Memory B cell (primary cell): ENCODE results near the gene FHL5.
"Not testable (repeated sequence)": the region's sequence is repeated elsewhere in the genome, so short reads cannot be mapped to it uniquely, and the experiment has no call there.

Source experiments
- ATAC-seq: fragments of 150-1000 bp; cut with Tn5 transposase; 2 replicates; pipeline ENCODE4 v1.10.0; 2021; ENCODE audit warnings: low read depth, mild to moderate bottlenecking, moderate library complexity
- DNase-seq, 2 donors: peaks; one replicate each; pipeline ENCODE4 v3.0.0; 2022; ENCODE audit warnings: low spot score in 2 of 2
- H3K27ac Mint-ChIP-seq: one replicate; pipeline ENCODE4 v1.8.0; 2022; ENCODE audit warnings: mild to moderate bottlenecking, moderate library complexity, mixed read lengths
- H3K27me3 Mint-ChIP-seq: one replicate; pipeline ENCODE4 v1.8.0; 2022; ENCODE audit warnings: mixed read lengths
- H3K36me3 Mint-ChIP-seq: one replicate; pipeline ENCODE4 v1.8.0; 2022; ENCODE audit warnings: mild to moderate bottlenecking, mixed read lengths
- H3K4me1 Mint-ChIP-seq: one replicate; pipeline ENCODE4 v1.8.0; 2022; ENCODE audit warnings: mixed read lengths
- H3K4me3 Mint-ChIP-seq: one replicate; pipeline ENCODE4 v1.8.0; 2022; ENCODE audit warnings: mild to moderate bottlenecking, moderate library complexity, mixed read lengths
- H3K9me3 Mint-ChIP-seq: one replicate; pipeline ENCODE4 v1.8.0; 2022; ENCODE audit warnings: mixed read lengths

Gene FHL5

GRCh38 chr6:96626759-96627364 is 63.9 kb downstream of the FHL5 start:
- H3K4me1 Mint-ChIP-seq, result peaks cover 6% of the 10 kb centered on the region
- H3K36me3 Mint-ChIP-seq, result no peaks in the 10 kb centered on the region
- ATAC-seq (peak; percentile 80), DNase-seq (peak in 1 of 2 donors; percentile 5)
- H3K27me3 Mint-ChIP-seq, result peaks cover under 1% of the 10 kb centered on the region
- H3K27ac Mint-ChIP-seq, result no peak overlapping the region
- H3K9me3 Mint-ChIP-seq, result no peaks in the 10 kb centered on the region
- H3K4me3 Mint-ChIP-seq, result no peak overlapping the region

- Mint-ChIP-seq H3K4me3 (no peak overlapping the region), H3K27me3 (peaks cover 1% of the 10 kb centered on the region), H3K4me1 (no peaks in the 10 kb centered on the region), H3K27ac (no peak overlapping the region), H3K36me3 (no peaks in the 10 kb centered on the region), H3K9me3 (no peaks in the 10 kb centered on the region)
- DNase-seq (no peak), ATAC-seq (no peak)
Measured at GRCh38 chr6:96631248-96631647, 68.3 kb downstream of the FHL5 start.

GRCh38 chr6:96637979-96638378 is 75.1 kb downstream of the FHL5 start:
- H3K9me3 Mint-ChIP-seq, H3K27me3 Mint-ChIP-seq, H3K36me3 Mint-ChIP-seq, H3K27ac Mint-ChIP-seq, DNase-seq, H3K4me1 Mint-ChIP-seq, ATAC-seq, H3K4me3 Mint-ChIP-seq: not testable (repeated sequence)

- H3K9me3 Mint-ChIP-seq, result no peaks in the 10 kb centered on the region
- H3K4me1 Mint-ChIP-seq, result no peaks in the 10 kb centered on the region
- H3K36me3 Mint-ChIP-seq, result no peaks in the 10 kb centered on the region
- peaks cover 14% of the 10 kb centered on the region for H3K27me3 Mint-ChIP-seq
- DNase-seq, result no peak
- H3K4me3 Mint-ChIP-seq, result no peak overlapping the region
- ATAC-seq, result no peak
- H3K27ac Mint-ChIP-seq, result no peak overlapping the region
Measured at GRCh38 chr6:96645106-96645505, 82.2 kb downstream of the FHL5 start.

GRCh38 chr6:96649926-96650325 is 87.0 kb downstream of the FHL5 start:
- Mint-ChIP-seq H3K9me3 (no peaks in the 10 kb centered on the region), H3K36me3 (no peaks in the 10 kb centered on the region), H3K27me3 (peaks cover 19% of the 10 kb centered on the region), H3K4me1 (peaks cover 5% of the 10 kb centered on the region), H3K4me3 (no peak overlapping the region), H3K27ac (no peak overlapping the region)
- DNase-seq (no peak), ATAC-seq (no peak)

GRCh38 chr6:96651816-96652215 is 88.9 kb downstream of the FHL5 start:
- H3K4me1 Mint-ChIP-seq, result peaks cover 5% of the 10 kb centered on the region
- ATAC-seq, result no peak
- no peak overlapping the region for H3K27ac Mint-ChIP-seq
- H3K36me3 Mint-ChIP-seq, result no peaks in the 10 kb centered on the region
- no peak for DNase-seq
- no peak overlapping the region for H3K4me3 Mint-ChIP-seq
- peaks cover 15% of the 10 kb centered on the region for H3K27me3 Mint-ChIP-seq
- H3K9me3 Mint-ChIP-seq, result no peaks in the 10 kb centered on the region

GRCh38 chr6:96652552-96652951 is 89.6 kb downstream of the FHL5 start:
- Mint-ChIP-seq H3K4me3 (no peak overlapping the region), H3K4me1 (peaks cover 5% of the 10 kb centered on the region), H3K27me3 (peaks cover 19% of the 10 kb centered on the region), H3K9me3 (no peaks in the 10 kb centered on the region), H3K36me3 (no peaks in the 10 kb centered on the region), H3K27ac (no peak overlapping the region)
- DNase-seq, result no peak
- no peak for ATAC-seq

GRCh38 chr6:96653181-96653580 is 90.3 kb downstream of the FHL5 start:
- H3K4me1 Mint-ChIP-seq, result peaks cover 5% of the 10 kb centered on the region

GRCh38 chr6:96656567-96656966 is 93.6 kb downstream of the FHL5 start:
- Mint-ChIP-seq H3K27me3 (peaks cover 15% of the 10 kb centered on the region), H3K36me3 (no peaks in the 10 kb centered on the region), H3K27ac (no peak overlapping the region), H3K9me3 (peaks cover 2% of the 10 kb centered on the region), H3K4me3 (no peak overlapping the region), H3K4me1 (peaks cover 5% of the 10 kb centered on the region)
- ATAC-seq (no peak), DNase-seq (no peak)

More at GRCh38 chr6:96653181-96653580, 90.3 kb downstream of the FHL5 start:
- no peak for ATAC-seq
- H3K27ac Mint-ChIP-seq, result no peak overlapping the region
- no peaks in the 10 kb centered on the region for H3K36me3 Mint-ChIP-seq
- DNase-seq, result no peak
- peaks cover 20% of the 10 kb centered on the region for H3K27me3 Mint-ChIP-seq
- H3K9me3 Mint-ChIP-seq, result no peaks in the 10 kb centered on the region
- no peak overlapping the region for H3K4me3 Mint-ChIP-seq

GRCh38 chr6:96657344-96657743 is 94.4 kb downstream of the FHL5 start:
- peaks cover 4% of the 10 kb centered on the region for H3K9me3 Mint-ChIP-seq
- no peaks in the 10 kb centered on the region for H3K36me3 Mint-ChIP-seq
- H3K4me1 Mint-ChIP-seq, result no peaks in the 10 kb centered on the region
- ATAC-seq (no peak), DNase-seq (no peak)
- H3K27ac Mint-ChIP-seq, result no peak overlapping the region
- H3K27me3 Mint-ChIP-seq, result peaks cover 12% of the 10 kb centered on the region
- no peak overlapping the region for H3K4me3 Mint-ChIP-seq

- ATAC-seq (no peak), DNase-seq (no peak)
- Mint-ChIP-seq H3K36me3 (no peaks in the 10 kb centered on the region), H3K4me1 (no peaks in the 10 kb centered on the region), H3K27me3 (peaks cover 8% of the 10 kb centered on the region), H3K9me3 (peaks cover 8% of the 10 kb centered on the region), H3K27ac (no peak overlapping the region), H3K4me3 (no peak overlapping the region)
Measured at GRCh38 chr6:96659084-96659845, 96.3 kb downstream of the FHL5 start.
